GM12878 (cell line): ENCODE results near the gene SNRK. TPM values are rescaled to one million over a fixed set of nuclear protein-coding genes. Genes with fewer than 3 reads are reported as not detected.

Experiments used
- ATAC-seq: fragments of 200-7000 bp; cut with Tn5 transposase; 3 replicates; pipeline ENCODE4 v1.9.1; 2020; ENCODE audit warnings: mild to moderate bottlenecking, moderate library complexity
- BruUV-seq: library from RNA; stranded (reverse); fragments of 400-500 nt; replicated peaks from 2 replicates; lab custom pipeline; 2021; lab: Mats Ljungman, UMichigan
- CTCF ChIA-PET: fragments of 300-600 bp; sonication (Branson Sonifier 250); formaldehyde crosslinking; extraction: SDS; loops from one replicate; lab custom pipeline; 2021; ENCODE audit warnings: inconsistent platforms; lab: Yijun Ruan, JAX
- POLR2A ChIA-PET: fragments of 350-600 bp; formaldehyde crosslinking; extraction: SDS; loops from one replicate; lab custom pipeline; 2021; ENCODE audit warnings: inconsistent platforms; lab: Charles Lee
- RAD21 ChIA-PET: fragments of 300-600 bp; sonication (Branson Sonifier 250); formaldehyde crosslinking; loops from one replicate; lab custom pipeline; 2023; ENCODE audit warnings: antibody characterized with exemption; ENCODE audit not compliant: unreplicated experiment; lab: Charles Lee
- SMC1A ChIA-PET: fragments of 300-600 bp; sonication (Branson Sonifier 250); formaldehyde crosslinking; loops from one replicate; lab custom pipeline; 2023; ENCODE audit not compliant: unreplicated experiment, uncharacterized antibody; lab: Charles Lee
- DNase-seq: peaks from one replicate; pipeline ENCODE4 v3.0.0-alpha.2; 2011; ENCODE audit warnings: low read depth, low spot score
- FAIRE-seq: peaks from 3 replicates; lab custom pipeline; 2011; peaks lifted over from hg19 to GRCh38; lab: Jason Lieb, UNC
- H2AFZ ChIP-seq: 2 replicates; pipeline ENCODE4 v1.6.0; 2011; ENCODE audit warnings: low read depth, low read length, control low read depth; ENCODE audit not compliant: control insufficient read depth
- H3K27ac ChIP-seq: 2 replicates; pipeline ENCODE4 v1.5.1; 2011; ENCODE audit warnings: control low read depth; ENCODE audit not compliant: control insufficient read depth, insufficient read depth
- H3K27me3 ChIP-seq, 2 experiments: replicated peaks in 1 of 2; 2 replicates each; pipeline versions ENCODE4 v1.6.0 to v1.6.1; 2011; ENCODE audit warnings: low read length in 1 of 2; ENCODE audit not compliant: control insufficient read depth in 2 of 2, insufficient read depth in 2 of 2
- H3K36me3 ChIP-seq, 2 experiments: 2 replicates each; pipeline ENCODE4 v1.5.1; 2011; ENCODE audit warnings: low read length in 1 of 2; ENCODE audit not compliant: control insufficient read depth in 2 of 2, insufficient read depth in 2 of 2
- H3K4me1 ChIP-seq: 2 replicates; pipeline ENCODE4 v1.6.1; 2011; ENCODE audit warnings: mild to moderate bottlenecking, low read length, moderate library complexity, mixed read lengths; ENCODE audit not compliant: control insufficient read depth, insufficient read depth
- H3K4me2 ChIP-seq: 2 replicates; pipeline ENCODE4 v1.6.0; 2011; ENCODE audit warnings: control low read depth; ENCODE audit not compliant: control insufficient read depth, insufficient read depth
- H3K4me3 ChIP-seq: fragments of 200-600 bp; sonication (generic); 2 replicates; pipeline ENCODE4 v1.5.1; 2016
- H3K79me2 ChIP-seq: 2 replicates; pipeline ENCODE4 v1.6.0; 2011; ENCODE audit warnings: low read length; ENCODE audit not compliant: control insufficient read depth, insufficient read depth
- H3K9ac ChIP-seq: 2 replicates; pipeline ENCODE4 v1.8.0; 2011; ENCODE audit warnings: low read length, control low read depth, mixed read lengths; ENCODE audit not compliant: control insufficient read depth, insufficient read depth
- H3K9me3 ChIP-seq: replicated peaks from 3 replicates; pipeline ENCODE4 v1.5.1; 2011; ENCODE audit warnings: mild to moderate bottlenecking, low read length; ENCODE audit not compliant: control insufficient read depth, insufficient read depth
- H4K20me1 ChIP-seq: 2 replicates; pipeline ENCODE4 v1.6.0; 2011; ENCODE audit not compliant: control insufficient read depth, insufficient read depth
- BRCA1 ChIP-seq: IDR thresholded peaks from 2 replicates; pipeline ENCODE4 v1.6.1; 2011; ENCODE audit warnings: low read depth, low read length, improper control_type of control experiment
- CREM ChIP-seq: IDR thresholded peaks from 2 replicates; pipeline ENCODE4 v1.6.1; 2014; ENCODE audit warnings: antibody characterized with exemption, low read depth
- DPF2 ChIP-seq: fragments of 450-650 bp; IDR thresholded peaks from 2 replicates; pipeline ENCODE4 v1.6.1; 2017; ENCODE audit warnings: mild to moderate bottlenecking
- ESRRA ChIP-seq: IDR thresholded peaks from 2 replicates; pipeline ENCODE4 v1.6.1; 2012; ENCODE audit warnings: mild to moderate bottlenecking, low read length, improper control_type of control experiment
- IKZF1 ChIP-seq: fragments of 450-650 bp; conservative IDR thresholded peaks from 2 replicates; pipeline ENCODE4 v1.6.1; 2017; ENCODE audit warnings: antibody characterized with exemption, mild to moderate bottlenecking
- KAT2A ChIP-seq: conservative IDR thresholded peaks from 2 replicates; pipeline ENCODE4 v1.6.1; 2011; ENCODE audit warnings: low read depth, low read length; ENCODE audit not compliant: control insufficient read depth
- NFXL1 ChIP-seq: fragments of 450-650 bp; IDR thresholded peaks from 2 replicates; pipeline ENCODE4 v1.6.1; 2017; ENCODE audit warnings: antibody characterized with exemption, mild to moderate bottlenecking, borderline replicate concordance
- NR2C2 ChIP-seq: IDR thresholded peaks from 2 replicates; pipeline ENCODE4 v1.6.1; 2011; ENCODE audit warnings: borderline replicate concordance, low read depth; ENCODE audit not compliant: control insufficient read depth, insufficient read length
- PML ChIP-seq: IDR thresholded peaks from 2 replicates; pipeline ENCODE4 v1.6.1; 2012; ENCODE audit warnings: low read length, inconsistent platforms
- RB1 ChIP-seq: fragments of 450-650 bp; formaldehyde crosslinking; IDR thresholded peaks from 2 replicates; pipeline ENCODE4 v1.6.1; 2017; ENCODE audit warnings: mild to moderate bottlenecking, borderline replicate concordance
- RELB ChIP-seq: fragments of 450-650 bp; IDR thresholded peaks from 2 replicates; pipeline ENCODE4 v1.6.1; 2017; ENCODE audit warnings: low read depth, mild to moderate bottlenecking, moderate library complexity
- TAF1 ChIP-seq: IDR thresholded peaks from 2 replicates; pipeline ENCODE4 v1.6.1; 2011; ENCODE audit warnings: mild to moderate bottlenecking, low read depth, low read length, borderline replicate concordance
- TARDBP ChIP-seq: IDR thresholded peaks from 2 replicates; pipeline ENCODE4 v1.6.1; 2016; ENCODE audit warnings: borderline replicate concordance
- WGBS: methylation state at CpG from one replicate; pipeline ENCODE4 v1.1.6; 2016; ENCODE audit warnings: low lambda C conversion rate; ENCODE audit not compliant: insufficient replicate concordance, insufficient coverage; ENCODE audit errors: missing lambda C conversion rate; 5-methylcytosine and 5-hydroxymethylcytosine counted together
- in situ Hi-C: fragments of 300-500 bp; cut with MboI; formaldehyde crosslinking; loops from 9 replicates; pipeline ENCODE4 v1.14.3; 2018; ENCODE audit warnings: mixed read lengths
- intact Hi-C: fragments of 100-400 bp; cut with micrococcal nuclease; formaldehyde crosslinking; loops from one replicate; pipeline ENCODE4 v1.14.2; 2022; ENCODE audit not compliant: unreplicated experiment
- polyA plus RNA-seq, 11 experiments: library from polyadenylated mRNA; depleted of rRNA in 4 of 11; unstranded in 6 of 11; stranded (reverse) in 5 of 11; fragments of >200 nt; fragmentation: Nextera tagmentation in 4 of 11; fragmentation: Illumina TruSeq in 1 of 11; extraction: Ambion mirVana in 4 of 11; extraction: Trizol in 1 of 11; gene quantifications; 1 replicate in 1 of 11; 2 replicates in 10 of 11; pipeline versions ENCODE4 v1.2.1 to v1.2.3, GENCODE V29; 2011 to 2016; ENCODE audit warnings: inconsistent platforms in 2 of 11, missing spikeins in 2 of 11, low read depth in 1 of 11
- total RNA-seq, 4 experiments: library from RNA; depleted of rRNA in 3 of 4; stranded (reverse); fragments of >200 nt in 3 of 4; fragmentation: Illumina TruSeq in 1 of 4; extraction: Trizol in 1 of 4; gene quantifications; 2 replicates each; pipeline versions ENCODE4 v1.2.1 to v1.2.3, GENCODE V29; 2013 to 2021
- TF ChIP-seq, protein P1 (sequence below): fragments of 450-650 bp; IDR thresholded peaks from 2 replicates; pipeline ENCODE4 v1.6.1; 2018; ENCODE audit warnings: mild to moderate bottlenecking, low read depth, moderate library complexity; ENCODE audit not compliant: partially characterized antibody

Gene SNRK
- total and polyA plus RNA-seq, 10 of the 15 experiments (the other 5 are each of a cell fraction or from before 2014, with no cell fraction given), result 1.6 to 12.1 (median 7.6) TPM

GRCh38 chr3:43281020-43281419 is 5.3 kb upstream of the SNRK start:
- FAIRE-seq, result no peak
- in situ Hi-C loops, result no loop called here

GRCh38 chr3:43284171-43284570 is 2.2 kb upstream of the SNRK start:
- RAD21 ChIA-PET, result interaction anchor here (1.4 kb wide), 1 partner anchor 122 kb away, joined by 8 read pairs; no protein-coding TSS in a partner anchor
- no TSS peak for BruUV-seq
- Histone ChIP-seq H3K36me3 (no peaks in the 10 kb centered on the region), H3K4me1 (no peaks in the 10 kb centered on the region), H3K9me3 (no peaks in the 10 kb centered on the region), H4K20me1 (no peaks in the 10 kb centered on the region), H3K9ac (no peak overlapping the region), H3K27ac (no peak overlapping the region), H3K4me2 (no peak overlapping the region), H3K27me3 (peaks cover 0 to 2% of the 10 kb centered on the region in 2 experiments; a peak in 1 of 4 replicates), H2AFZ (no peak overlapping the region), H3K79me2 (peaks cover 25% of the 10 kb centered on the region), H3K4me3 (no peak overlapping the region)
- intact Hi-C loops (no loop called here), in situ Hi-C loops (no loop called here)
- no peak for DNase-seq
- SMC1A ChIA-PET, result interaction anchor here (1.1 to 1.2 kb wide), 3 partner anchors 10 to 104 kb away, joined by 3 to 5 read pairs (median 4); no protein-coding TSS in a partner anchor
- no peak for FAIRE-seq
- TF ChIP-seq CREM (no peak), RELB (no peak), NR2C2 (no peak), TARDBP (no peak), DPF2 (no peak), BRCA1 (no peak)
- TF ChIP-seq, protein P1, sequence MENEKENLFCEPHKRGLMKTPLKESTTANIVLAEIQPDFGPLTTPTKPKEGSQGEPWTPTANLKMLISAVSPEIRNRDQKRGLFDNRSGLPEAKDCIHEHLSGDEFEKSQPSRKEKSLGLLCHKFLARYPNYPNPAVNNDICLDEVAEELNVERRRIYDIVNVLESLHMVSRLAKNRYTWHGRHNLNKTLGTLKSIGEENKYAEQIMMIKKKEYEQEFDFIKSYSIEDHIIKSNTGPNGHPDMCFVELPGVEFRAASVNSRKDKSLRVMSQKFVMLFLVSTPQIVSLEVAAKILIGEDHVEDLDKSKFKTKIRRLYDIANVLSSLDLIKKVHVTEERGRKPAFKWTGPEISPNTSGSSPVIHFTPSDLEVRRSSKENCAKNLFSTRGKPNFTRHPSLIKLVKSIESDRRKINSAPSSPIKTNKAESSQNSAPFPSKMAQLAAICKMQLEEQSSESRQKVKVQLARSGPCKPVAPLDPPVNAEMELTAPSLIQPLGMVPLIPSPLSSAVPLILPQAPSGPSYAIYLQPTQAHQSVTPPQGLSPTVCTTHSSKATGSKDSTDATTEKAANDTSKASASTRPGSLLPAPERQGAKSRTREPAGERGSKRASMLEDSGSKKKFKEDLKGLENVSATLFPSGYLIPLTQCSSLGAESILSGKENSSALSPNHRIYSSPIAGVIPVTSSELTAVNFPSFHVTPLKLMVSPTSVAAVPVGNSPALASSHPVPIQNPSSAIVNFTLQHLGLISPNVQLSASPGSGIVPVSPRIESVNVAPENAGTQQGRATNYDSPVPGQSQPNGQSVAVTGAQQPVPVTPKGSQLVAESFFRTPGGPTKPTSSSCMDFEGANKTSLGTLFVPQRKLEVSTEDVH, result no peak
- CTCF ChIA-PET, result no interaction called here
- ATAC-seq, result no peak
- 0% methylated on average over 1 of the region's 1 CpG for WGBS
- POLR2A ChIA-PET, result no interaction called here

More at GRCh38 chr3:43281020-43281419, 5.3 kb upstream of the SNRK start:
- Histone ChIP-seq H3K27me3 (peaks cover 0 to 2% of the 10 kb centered on the region in 2 experiments; a peak in 1 of 4 replicates), H3K9ac (no peak overlapping the region), H4K20me1 (no peaks in the 10 kb centered on the region), H3K36me3 (no peaks in the 10 kb centered on the region), H3K4me3 (no peak overlapping the region), H3K9me3 (no peaks in the 10 kb centered on the region), H2AFZ (no peak overlapping the region), H3K4me1 (no peaks in the 10 kb centered on the region), H3K79me2 (no peaks in the 10 kb centered on the region), H3K27ac (no peak overlapping the region), H3K4me2 (no peak overlapping the region)
- DNase-seq, result no peak
- 20% methylated on average over 2 of the region's 2 CpGs for WGBS
- RAD21 ChIA-PET, result no interaction called here
- ATAC-seq, result no peak
- CTCF ChIA-PET, result interaction anchor here (1.2 kb wide), 1 partner anchor 119 kb away, joined by 3 read pairs; no protein-coding TSS in a partner anchor
- POLR2A ChIA-PET, result no interaction called here
- BruUV-seq, result no TSS peak
- intact Hi-C loops, result no loop called here
- SMC1A ChIA-PET, result interaction anchor here (1.6 kb wide), 1 partner anchor 47 kb away, joined by 3 read pairs; no protein-coding TSS in a partner anchor
- no peak for TF ChIP-seq PML
- TF ChIP-seq NFXL1, result no peak
- TF ChIP-seq KAT2A, result no peak
- no peak for TF ChIP-seq IKZF1
- no peak for TF ChIP-seq TARDBP
- TF ChIP-seq RB1, result no peak
- no peak for TF ChIP-seq TAF1
- no peak for TF ChIP-seq ESRRA
